ENCODE data around the gene FUCA2.
"Not testable (repeated sequence)": the region's sequence is repeated elsewhere in the genome, so short reads cannot be mapped to it uniquely, and the experiment has no call there.

The FUCA2 gene

GRCh38 chr6:143449714-143450452, 61.6 kb downstream of the FUCA2 start:
- in situ Hi-C loops (cut with MboI; ENCODE audit: low sequenced_read_pairs, unreplicated experiment) = no loop called here
- TF ChIP-seq CTCF (IDR thresholded peaks at IDR 0.05; ENCODE audit: borderline replicate concordance, control extremely low read depth, extremely low read depth, insufficient read depth, missing control alignments) = no peak
- no peak for DNase-seq (ENCODE audit: low spot score)

GRCh38 chr6:143449082-143449713, 62.3 kb downstream of the FUCA2 start:
- in situ Hi-C loops (cut with MboI; ENCODE audit: low sequenced_read_pairs, unreplicated experiment) = no loop called here
- TF ChIP-seq CTCF (IDR thresholded peaks at IDR 0.05; ENCODE audit: borderline replicate concordance, control extremely low read depth, extremely low read depth, insufficient read depth, missing control alignments) = no peak
- DNase-seq (ENCODE audit: low spot score) = no peak

- DNase-seq (ENCODE audit: low spot score); in situ Hi-C loops (cut with MboI; ENCODE audit: low sequenced_read_pairs, unreplicated experiment): not testable (repeated sequence)
These were observed 63.7 kb downstream of the FUCA2 start for GRCh38 chr6:143447865-143448264.
